Raji (cell line): ENCODE results near the gene CHSY3.

Experiments used
- POLR2A ChIP-seq: IDR thresholded peaks from 2 replicates; pipeline ENCODE4 v1.6.1; 2011; ENCODE audit warnings: low read depth, low read length, control low read depth; ENCODE audit not compliant: insufficient read depth

The CHSY3 gene

GRCh38 chr5:129973716-129974426 lies 69.6 kb downstream of the CHSY3 start:
- no peak for TF ChIP-seq POLR2A

DNA sequence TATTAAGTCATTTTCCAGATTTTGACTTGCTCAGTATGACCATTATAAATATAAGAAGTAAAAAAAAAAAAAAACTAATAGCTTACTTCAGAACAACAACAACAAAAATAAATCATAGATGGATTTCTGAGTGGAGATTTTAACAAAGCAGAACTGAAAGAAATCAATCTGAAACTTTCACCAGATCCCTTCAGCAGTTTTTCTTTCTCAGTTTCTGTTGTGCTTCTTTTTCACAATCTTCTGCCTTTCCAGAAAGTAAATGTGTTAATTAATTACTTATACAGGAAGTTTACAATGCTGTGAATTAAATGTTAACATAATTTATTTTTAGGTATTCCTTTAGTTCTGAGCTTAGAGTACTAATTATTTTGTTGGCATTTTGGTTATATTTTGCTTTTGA lies 73.5 kb downstream of the CHSY3 start:
- TF ChIP-seq POLR2A, result no peak

GRCh38 chr5:129978270-129978669 lies 74.0 kb downstream of the CHSY3 start:
- TF ChIP-seq POLR2A, result no peak

DNA sequence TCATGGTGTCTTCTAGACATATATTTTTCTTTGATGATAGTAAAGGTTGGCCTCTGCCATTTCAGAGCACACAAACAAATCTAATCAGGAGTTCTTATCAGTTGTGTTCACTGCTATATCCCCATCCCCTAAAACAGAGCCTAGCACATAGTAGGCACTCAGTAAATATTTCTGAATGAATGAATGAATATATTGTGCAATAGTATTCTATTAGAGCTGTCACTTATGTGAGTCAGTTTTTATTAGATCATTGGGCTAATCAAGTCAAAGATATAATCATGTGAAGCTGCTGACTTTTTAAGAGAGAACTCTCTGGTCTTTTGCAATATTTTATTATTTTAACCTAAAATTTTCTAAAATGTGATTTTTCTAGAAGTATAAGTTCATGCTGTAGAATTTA lies 84.2 kb downstream of the CHSY3 start:
- no peak for TF ChIP-seq POLR2A

GRCh38 chr5:129991780-129992179 lies 87.5 kb downstream of the CHSY3 start:
- no peak for TF ChIP-seq POLR2A

GRCh38 chr5:129996896-129997295 lies 92.6 kb downstream of the CHSY3 start:
- no peak for TF ChIP-seq POLR2A

- no peak for TF ChIP-seq POLR2A
These were observed 96.2 kb downstream of the CHSY3 start for GRCh38 chr5:130000460-130000859.

- TF ChIP-seq POLR2A, result no peak
These were observed 97.9 kb downstream of the CHSY3 start for GRCh38 chr5:130002183-130002582.

DNA sequence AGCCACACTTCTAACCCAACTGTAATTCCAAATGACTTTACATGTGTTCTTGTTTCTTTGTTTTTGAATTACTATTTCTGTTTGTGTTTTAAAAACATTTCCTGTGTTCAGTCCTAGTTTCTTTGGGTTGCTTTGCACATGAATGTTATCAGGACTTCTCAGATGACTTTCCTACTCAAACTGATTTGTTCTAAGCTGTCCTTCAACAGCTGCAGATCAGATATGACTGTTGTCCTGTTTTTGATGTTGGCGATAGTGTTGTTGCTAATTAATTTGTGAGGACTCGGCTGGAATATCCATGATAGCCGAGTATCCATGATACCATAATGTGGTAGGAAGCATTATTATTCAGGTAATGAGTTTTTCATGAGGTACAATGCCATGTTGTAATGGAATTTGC lies 98.6 kb downstream of the CHSY3 start:
- TF ChIP-seq POLR2A, result no peak

GRCh38 chr5:130011986-130012385 lies 107.7 kb downstream of the CHSY3 start:
- TF ChIP-seq POLR2A, result no peak

DNA sequence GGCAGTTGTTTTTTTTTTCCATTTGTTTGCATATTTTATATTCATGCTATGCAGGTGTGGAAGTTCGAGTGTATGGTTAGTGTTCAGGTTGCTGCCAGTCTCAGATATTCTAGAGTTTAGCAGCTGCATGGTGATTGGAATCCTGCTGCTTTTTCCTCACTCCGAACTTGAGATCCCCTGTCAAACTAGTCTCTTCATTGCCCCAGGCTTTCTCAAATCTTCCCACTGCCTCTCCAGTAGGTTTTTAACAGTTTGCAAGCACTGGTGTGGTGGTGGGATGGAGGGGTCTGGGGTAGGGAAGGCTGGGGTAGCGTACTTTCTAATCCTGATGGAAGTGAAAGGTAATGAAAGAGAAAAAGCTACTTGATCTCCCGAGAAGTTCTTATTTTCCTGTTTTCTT lies 112.9 kb downstream of the CHSY3 start:
- TF ChIP-seq POLR2A, result no peak

- TF ChIP-seq POLR2A, result no peak
These were observed 114.4 kb downstream of the CHSY3 start for GRCh38 chr5:130018641-130019040.

- no peak for TF ChIP-seq POLR2A
These were observed 116.7 kb downstream of the CHSY3 start for GRCh38 chr5:130021000-130021399.

DNA sequence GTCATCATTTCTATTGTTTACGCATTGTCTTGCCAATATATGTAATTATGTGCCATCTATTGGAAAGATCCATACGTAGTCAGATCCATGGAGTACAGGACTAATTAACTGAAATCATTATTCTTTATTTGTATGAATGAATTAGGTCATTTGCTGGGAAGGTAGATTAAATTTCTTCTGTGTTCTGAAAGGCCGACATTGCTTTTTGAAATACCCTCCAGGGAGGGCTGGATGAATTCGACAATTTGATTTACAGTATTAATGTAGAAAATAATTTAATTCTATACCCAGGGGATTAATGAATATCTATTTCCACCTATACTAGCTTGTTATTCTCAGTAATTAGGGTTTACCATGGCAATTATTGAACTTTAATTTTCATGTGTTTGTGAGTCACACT lies 117.6 kb downstream of the CHSY3 start:
- TF ChIP-seq POLR2A, result no peak

DNA sequence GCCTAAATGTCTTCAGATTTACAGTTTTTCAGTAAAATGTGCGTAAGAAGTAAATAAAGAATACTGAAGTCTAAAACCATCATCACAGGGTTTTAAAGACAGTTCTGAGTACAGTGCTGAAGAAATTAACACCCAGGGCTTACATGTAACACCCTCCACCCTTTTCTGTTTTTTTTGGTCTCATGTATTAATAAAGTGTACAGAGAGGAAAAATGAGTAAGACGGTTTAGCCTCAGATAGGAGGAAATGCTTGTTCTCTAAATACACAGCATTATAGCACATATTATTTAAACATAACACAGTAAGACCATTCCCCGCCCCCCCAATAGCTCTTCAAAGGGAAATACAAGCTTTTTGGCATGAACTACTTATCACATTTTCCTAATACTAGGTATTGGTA lies 119.3 kb downstream of the CHSY3 start:
- no peak for TF ChIP-seq POLR2A

GRCh38 chr5:130024006-130024405 lies 119.7 kb downstream of the CHSY3 start:
- no peak for TF ChIP-seq POLR2A

DNA sequence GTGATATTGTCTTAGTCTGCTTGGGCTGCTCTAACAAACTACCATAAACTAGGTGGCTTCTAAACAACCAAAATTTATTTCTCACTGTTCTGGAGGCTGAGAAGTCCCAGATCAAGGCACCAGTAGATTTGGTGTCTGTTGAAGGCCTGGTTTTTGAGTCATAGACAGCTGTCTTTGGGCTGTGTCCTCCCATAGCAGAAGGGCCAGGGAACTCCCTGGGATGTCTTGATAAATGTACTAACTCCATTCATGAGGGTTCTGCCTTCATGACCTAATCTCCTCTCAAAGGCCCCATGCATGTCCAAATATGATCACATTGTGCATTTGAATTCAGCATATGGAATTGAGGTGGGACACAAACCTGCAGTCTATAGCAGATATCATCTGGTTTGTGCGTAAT lies 121.2 kb downstream of the CHSY3 start:
- TF ChIP-seq POLR2A, result no peak

- no peak for TF ChIP-seq POLR2A
These were observed 128.5 kb downstream of the CHSY3 start for GRCh38 chr5:130032807-130033206.

- no peak for TF ChIP-seq POLR2A
These were observed 130.4 kb downstream of the CHSY3 start for GRCh38 chr5:130034566-130035210.
